Ishikawa (cell line): Measurements from ENCODE around the gene PARP11.

Experiments
- CEBPB ChIP-seq: IDR thresholded peaks from 2 replicates; pipeline ENCODE4 v1.6.1; 2012
- CREB1 ChIP-seq: IDR thresholded peaks from 2 replicates; pipeline ENCODE4 v1.6.1; 2012; ENCODE audit warnings: low read depth
- EGR1 ChIP-seq: IDR thresholded peaks from 2 replicates; pipeline ENCODE4 v1.6.1; 2012
- EP300 ChIP-seq: IDR thresholded peaks from 2 replicates; pipeline ENCODE4 v1.6.1; 2012; ENCODE audit warnings: borderline replicate concordance
- FOXM1 ChIP-seq: IDR thresholded peaks from 2 replicates; pipeline ENCODE4 v1.6.1; 2012; ENCODE audit warnings: low read depth, borderline replicate concordance
- NFIC ChIP-seq: IDR thresholded peaks from 2 replicates; pipeline ENCODE4 v1.6.1; 2012
- RAD21 ChIP-seq: IDR thresholded peaks from 2 replicates; pipeline ENCODE4 v1.6.1; 2012; ENCODE audit warnings: low read depth
- TAF1 ChIP-seq: IDR thresholded peaks from 2 replicates; pipeline ENCODE4 v1.6.1; 2012; ENCODE audit warnings: low read depth, mild to moderate bottlenecking
- TCF12 ChIP-seq: IDR thresholded peaks from 2 replicates; pipeline ENCODE4 v1.6.1; 2012; ENCODE audit warnings: low read depth
- TEAD4 ChIP-seq: IDR thresholded peaks from 2 replicates; pipeline ENCODE4 v1.6.1; 2012
- YY1 ChIP-seq: IDR thresholded peaks from 2 replicates; pipeline ENCODE4 v1.6.1; 2012; ENCODE audit warnings: low read depth
- ZBTB7A ChIP-seq: IDR thresholded peaks from 2 replicates; pipeline ENCODE4 v1.6.1; 2012; ENCODE audit warnings: low read depth
- TF ChIP-seq, protein P1 (sequence below): IDR thresholded peaks from 2 replicates; pipeline ENCODE4 v1.6.1; 2012
- TF ChIP-seq, protein P2 (sequence below): IDR thresholded peaks from 2 replicates; pipeline ENCODE4 v1.6.1; 2012
- TF ChIP-seq, protein P3 (sequence below): IDR thresholded peaks from 2 replicates; pipeline ENCODE4 v1.6.1; 2012; ENCODE audit warnings: low read depth, mild to moderate bottlenecking

The PARP11 gene

DNA sequence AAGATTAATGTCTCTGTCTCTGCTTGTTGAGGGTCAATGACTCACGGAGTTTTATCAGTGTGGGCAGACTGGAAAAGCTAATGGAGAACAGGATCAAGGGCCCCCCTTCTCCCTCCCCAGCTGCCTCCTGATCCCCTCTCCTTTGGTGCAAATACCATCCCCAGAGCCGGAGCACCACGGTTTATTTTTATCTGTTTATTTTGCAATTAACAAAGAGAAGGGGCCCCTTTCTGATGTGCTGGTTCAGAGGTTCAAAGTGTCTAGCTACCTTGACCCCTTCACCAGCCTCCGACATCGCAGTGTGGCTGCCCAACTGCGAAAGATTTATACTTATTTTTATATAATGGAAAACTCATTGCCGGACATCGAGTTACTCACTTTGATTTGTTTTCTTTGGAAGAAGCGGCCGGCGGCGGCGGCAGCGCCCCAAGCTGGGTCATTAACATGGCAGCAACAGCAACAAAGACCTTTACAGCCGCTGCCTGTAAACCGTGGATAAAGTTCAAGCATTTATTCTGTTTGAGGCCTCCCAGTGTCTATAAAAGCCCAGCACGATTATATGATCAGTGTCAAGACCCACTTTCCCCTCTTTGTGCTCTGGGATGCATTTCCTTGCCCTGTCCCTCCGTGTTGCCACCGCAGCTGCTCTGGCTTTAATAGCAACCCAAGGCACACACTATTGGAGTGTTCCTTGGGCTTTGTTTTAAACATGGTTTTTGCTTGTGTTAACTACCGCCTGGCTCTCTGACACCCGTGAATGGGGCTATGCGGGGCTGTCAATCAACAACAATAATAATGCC is 47.4 kb upstream of the PARP11 start:
- no peak for TF ChIP-seq YY1
- no peak for TF ChIP-seq CEBPB
- no peak for TF ChIP-seq ZBTB7A
- TF ChIP-seq, protein P1, sequence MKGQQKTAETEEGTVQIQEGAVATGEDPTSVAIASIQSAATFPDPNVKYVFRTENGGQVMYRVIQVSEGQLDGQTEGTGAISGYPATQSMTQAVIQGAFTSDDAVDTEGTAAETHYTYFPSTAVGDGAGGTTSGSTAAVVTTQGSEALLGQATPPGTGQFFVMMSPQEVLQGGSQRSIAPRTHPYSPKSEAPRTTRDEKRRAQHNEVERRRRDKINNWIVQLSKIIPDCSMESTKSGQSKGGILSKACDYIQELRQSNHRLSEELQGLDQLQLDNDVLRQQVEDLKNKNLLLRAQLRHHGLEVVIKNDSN: no peak
- TF ChIP-seq TAF1: no peak
- TF ChIP-seq RAD21: no peak
- TF ChIP-seq, protein P2, sequence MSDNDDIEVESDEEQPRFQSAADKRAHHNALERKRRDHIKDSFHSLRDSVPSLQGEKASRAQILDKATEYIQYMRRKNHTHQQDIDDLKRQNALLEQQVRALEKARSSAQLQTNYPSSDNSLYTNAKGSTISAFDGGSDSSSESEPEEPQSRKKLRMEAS: no peak
- TF ChIP-seq FOXM1: no peak
- no peak for TF ChIP-seq EGR1
- TF ChIP-seq NFIC: no peak
- no peak for TF ChIP-seq CREB1
- TF ChIP-seq TEAD4: no peak

DNA sequence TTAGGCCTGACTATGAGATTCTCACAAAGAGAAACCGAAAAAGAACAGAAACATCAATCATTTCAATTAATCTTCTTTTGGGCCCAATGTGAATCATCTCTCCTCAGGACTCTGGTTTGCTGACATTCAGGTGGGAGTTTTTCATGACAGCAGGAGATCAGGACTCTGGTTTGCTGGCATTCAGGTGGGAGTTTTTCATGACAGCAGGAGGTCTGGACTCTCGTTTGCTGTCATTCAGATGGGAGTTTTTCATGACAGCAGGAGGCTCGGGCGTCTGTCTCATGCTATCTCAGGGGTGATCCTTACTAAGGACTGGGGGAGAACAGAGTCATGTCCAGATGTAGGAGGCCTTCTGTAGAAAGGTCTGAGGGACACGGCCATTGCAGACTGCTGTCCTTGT is 40.1 kb upstream of the PARP11 start:
- TF ChIP-seq, protein P1: no peak
- TF ChIP-seq CREB1: no peak
- TF ChIP-seq EP300: no peak
- TF ChIP-seq, protein P3, sequence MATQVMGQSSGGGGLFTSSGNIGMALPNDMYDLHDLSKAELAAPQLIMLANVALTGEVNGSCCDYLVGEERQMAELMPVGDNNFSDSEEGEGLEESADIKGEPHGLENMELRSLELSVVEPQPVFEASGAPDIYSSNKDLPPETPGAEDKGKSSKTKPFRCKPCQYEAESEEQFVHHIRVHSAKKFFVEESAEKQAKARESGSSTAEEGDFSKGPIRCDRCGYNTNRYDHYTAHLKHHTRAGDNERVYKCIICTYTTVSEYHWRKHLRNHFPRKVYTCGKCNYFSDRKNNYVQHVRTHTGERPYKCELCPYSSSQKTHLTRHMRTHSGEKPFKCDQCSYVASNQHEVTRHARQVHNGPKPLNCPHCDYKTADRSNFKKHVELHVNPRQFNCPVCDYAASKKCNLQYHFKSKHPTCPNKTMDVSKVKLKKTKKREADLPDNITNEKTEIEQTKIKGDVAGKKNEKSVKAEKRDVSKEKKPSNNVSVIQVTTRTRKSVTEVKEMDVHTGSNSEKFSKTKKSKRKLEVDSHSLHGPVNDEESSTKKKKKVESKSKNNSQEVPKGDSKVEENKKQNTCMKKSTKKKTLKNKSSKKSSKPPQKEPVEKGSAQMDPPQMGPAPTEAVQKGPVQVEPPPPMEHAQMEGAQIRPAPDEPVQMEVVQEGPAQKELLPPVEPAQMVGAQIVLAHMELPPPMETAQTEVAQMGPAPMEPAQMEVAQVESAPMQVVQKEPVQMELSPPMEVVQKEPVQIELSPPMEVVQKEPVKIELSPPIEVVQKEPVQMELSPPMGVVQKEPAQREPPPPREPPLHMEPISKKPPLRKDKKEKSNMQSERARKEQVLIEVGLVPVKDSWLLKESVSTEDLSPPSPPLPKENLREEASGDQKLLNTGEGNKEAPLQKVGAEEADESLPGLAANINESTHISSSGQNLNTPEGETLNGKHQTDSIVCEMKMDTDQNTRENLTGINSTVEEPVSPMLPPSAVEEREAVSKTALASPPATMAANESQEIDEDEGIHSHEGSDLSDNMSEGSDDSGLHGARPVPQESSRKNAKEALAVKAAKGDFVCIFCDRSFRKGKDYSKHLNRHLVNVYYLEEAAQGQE: no peak
- no peak for TF ChIP-seq NFIC
- TF ChIP-seq YY1: no peak
- TF ChIP-seq ZBTB7A: no peak
- no peak for TF ChIP-seq TEAD4
- TF ChIP-seq TCF12: no peak

DNA sequence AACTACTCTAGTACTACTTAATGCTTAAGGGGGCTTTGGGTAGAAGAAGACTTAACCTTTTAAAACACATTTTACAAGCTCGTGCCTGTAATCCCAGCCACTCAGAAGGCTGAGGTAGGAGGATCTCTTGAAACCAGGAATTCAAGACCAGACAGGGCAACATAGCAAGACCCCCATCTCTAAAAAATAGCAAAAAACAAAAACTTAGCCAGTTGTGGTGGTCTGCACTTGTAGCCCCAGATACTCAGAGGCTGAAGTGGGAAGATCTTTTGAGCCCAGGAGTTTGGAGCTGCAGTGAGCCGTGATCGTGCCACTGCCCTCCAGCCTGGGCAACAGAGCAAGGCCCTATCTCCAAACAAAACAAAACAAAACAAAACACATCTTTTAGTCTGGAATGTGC is 39.7 kb upstream of the PARP11 start:
- TF ChIP-seq, protein P2: no peak
- TF ChIP-seq, protein P1: no peak

DNA sequence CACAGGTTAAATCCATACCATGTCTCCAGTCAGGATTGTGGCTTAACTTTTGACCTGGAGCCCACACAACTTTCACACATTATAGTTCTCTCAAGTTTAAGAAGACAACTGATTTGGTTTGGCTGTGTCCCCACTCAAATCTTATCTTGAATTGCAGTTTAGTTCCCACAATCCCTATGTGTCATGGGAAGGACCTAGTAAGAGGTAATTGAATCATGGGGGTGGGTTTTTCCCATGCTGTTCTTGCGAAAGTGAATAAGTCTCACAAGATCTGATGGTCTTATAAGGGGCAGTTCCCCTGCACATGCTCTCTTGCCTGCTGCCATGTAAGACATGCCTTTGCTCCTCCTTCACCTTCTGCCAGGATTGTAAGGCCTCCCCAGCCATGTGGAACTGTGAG is 38.2 kb upstream of the PARP11 start:
- TF ChIP-seq NFIC (no peak), YY1 (no peak), FOXM1 (no peak), EGR1 (no peak)
- TF ChIP-seq, protein P2: no peak
- TF ChIP-seq, protein P3: no peak

DNA sequence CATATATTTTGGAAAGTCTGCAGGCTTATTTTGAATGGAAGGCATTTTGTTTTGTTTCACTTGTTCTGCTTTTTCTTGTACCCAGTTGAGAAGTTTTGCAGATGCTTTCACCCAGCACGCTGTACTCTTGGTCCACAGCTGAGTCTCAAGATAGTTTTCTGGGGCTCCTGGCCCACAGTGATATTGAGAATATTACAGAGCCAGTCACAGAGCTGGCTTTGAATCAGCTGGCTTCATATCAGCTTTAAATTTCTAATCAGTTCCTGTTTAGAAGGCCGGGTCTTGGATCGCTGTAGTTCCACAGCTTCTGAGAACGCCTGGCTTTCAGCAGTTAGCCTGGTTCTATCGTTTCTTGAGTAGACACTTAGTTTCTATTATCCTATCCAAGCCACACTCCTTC is 32.5 kb upstream of the PARP11 start:
- TF ChIP-seq NFIC (no peak), ZBTB7A (no peak), CEBPB (no peak), FOXM1 (no peak)
- TF ChIP-seq, protein P2: no peak

DNA sequence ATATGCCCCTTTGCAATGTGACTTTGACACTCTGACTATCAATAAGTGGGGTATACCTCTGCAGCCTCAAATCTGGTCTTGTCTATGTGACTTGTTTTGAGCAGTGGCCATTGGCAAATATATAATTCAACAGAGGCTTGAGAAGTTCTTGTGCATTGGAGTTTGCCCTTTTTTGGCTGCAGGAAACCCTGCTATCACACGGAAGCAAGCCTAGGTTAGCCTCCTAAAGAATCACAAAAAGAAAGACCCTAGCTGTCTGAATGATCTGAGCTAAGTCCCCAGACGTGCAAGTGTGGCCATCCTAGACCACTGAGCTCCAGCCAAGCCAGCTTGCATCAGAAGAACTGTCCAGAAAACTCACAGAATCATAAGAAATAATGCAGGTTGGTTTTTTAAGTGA is 31.8 kb upstream of the PARP11 start:
- TF ChIP-seq EP300 (no peak), CEBPB (no peak), FOXM1 (no peak), YY1 (no peak), ZBTB7A (no peak), NFIC (no peak), TCF12 (no peak), RAD21 (no peak), TAF1 (no peak), CREB1 (no peak), EGR1 (no peak)
- TF ChIP-seq, protein P2: no peak
- TF ChIP-seq, protein P1: no peak
- TF ChIP-seq, protein P3: no peak
